ENCODE results near the gene PDZD8.

The PDZD8 gene

GRCh38 chr10:117398029-117398428 is 22.8 kb upstream of the PDZD8 start:
- DNase-seq: no peak

GRCh38 chr10:117391436-117392205 is 16.4 kb upstream of the PDZD8 start:
- no peak for DNase-seq

GRCh38 chr10:117390420-117390819 is 15.2 kb upstream of the PDZD8 start:
- no peak for DNase-seq

DNA sequence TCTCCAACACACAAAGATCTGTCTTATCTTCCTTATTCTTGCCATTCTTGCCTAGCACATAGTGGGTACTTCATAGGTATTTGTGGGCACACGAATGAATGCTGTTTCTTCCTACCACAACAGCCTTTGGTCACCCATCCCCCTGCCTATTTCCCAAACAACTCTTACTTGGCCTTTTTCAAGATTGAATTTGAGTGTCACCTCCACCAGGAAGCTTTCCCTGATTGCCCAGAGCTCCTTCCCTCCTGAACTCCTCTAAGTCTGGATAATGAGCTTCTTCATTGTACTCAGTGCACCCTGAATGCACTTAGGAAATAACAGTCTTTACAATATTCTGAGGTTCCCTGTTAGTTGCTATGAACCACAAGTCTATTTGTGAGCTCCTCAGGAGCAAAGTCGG is 11.6 kb upstream of the PDZD8 start:
- no peak for DNase-seq

GRCh38 chr10:117382861-117383260 is 7.6 kb upstream of the PDZD8 start:
- no peak for DNase-seq

- peak; percentile 48 for DNase-seq
Measured at GRCh38 chr10:117374506-117375359, 507 bp downstream of the PDZD8 start.

GRCh38 chr10:117373823-117374505 is 1.3 kb downstream of the PDZD8 start:
- DNase-seq: peak; percentile 17

DNA sequence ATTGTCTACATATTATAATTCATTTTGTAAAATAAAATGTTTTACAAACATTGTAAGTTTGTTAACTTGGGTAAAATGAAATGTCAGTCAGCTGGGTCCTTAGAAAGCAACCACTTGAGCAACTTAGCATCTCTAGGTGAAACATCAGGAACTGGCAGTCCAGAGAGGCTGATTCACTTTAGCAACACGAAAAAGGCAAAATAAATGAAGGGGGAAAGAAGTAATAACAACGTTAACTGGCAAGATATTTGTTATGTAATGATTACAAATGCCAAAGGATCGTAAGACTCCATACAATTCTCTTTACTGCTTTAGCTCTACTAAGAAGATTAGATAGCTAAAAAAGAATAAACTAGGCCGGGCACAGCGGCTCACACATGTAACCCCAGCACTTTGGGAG is 5.0 kb downstream of the PDZD8 start:
- DNase-seq: no peak

DNA sequence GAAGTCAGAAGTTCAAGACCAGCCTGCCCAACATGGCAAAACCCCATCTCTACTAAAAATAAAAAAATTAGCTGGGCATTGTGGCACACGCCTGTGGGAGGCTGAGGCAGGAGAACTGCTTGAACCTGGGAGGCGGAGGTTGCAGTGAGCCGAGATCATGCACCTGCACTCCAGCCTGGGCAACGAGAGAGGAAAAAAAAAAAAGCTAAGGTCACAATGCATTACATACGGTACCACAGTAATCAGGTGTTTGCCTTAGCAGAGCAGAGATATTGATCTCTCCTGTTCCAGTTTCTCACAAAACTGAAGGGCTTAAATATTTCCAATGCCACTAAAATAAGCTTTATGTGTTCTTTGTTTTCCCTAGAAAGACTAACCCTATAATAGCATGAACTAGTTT is 7.5 kb downstream of the PDZD8 start:
- no peak for DNase-seq

DNA sequence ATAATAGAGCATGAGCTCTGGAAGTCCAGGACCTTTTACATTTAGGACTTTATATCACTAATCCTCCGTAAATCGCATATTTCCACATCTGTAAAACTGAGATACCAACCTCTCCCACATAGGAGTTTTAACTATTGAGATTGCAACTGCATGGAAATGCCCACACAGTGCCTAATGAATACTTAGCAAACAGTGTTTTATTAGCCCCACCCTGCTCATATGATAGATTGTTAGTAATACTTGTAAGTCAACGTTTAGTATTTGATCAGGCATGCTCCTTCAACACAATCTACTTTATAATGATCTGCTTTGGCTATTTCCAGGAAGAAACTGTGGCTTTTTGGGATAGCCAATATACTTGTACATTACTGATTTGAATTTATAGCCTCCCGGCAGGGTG is 8.5 kb downstream of the PDZD8 start:
- no peak for DNase-seq

- no peak for DNase-seq
Measured at GRCh38 chr10:117365612-117366011, 9.6 kb downstream of the PDZD8 start.

GRCh38 chr10:117364110-117364960 is 10.9 kb downstream of the PDZD8 start:
- no peak for DNase-seq

DNA sequence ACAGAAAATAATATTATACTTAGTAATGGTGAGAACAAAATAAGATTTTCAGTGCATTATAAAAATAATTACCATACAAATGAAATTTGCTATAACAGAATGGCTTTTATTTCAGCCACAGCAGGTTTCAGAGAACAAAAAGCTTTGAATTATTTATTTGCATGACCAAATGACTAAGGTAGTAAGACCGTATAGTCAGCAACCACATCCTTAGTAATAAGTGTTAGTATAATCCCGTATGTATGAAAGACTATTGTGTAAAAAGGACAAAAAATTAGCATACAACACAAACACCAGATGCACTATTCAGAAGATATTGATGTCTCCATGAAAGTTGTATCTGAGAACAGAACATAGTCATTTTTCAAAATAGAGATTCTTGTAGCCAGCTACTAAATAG is 12.2 kb downstream of the PDZD8 start:
- DNase-seq: no peak

DNA sequence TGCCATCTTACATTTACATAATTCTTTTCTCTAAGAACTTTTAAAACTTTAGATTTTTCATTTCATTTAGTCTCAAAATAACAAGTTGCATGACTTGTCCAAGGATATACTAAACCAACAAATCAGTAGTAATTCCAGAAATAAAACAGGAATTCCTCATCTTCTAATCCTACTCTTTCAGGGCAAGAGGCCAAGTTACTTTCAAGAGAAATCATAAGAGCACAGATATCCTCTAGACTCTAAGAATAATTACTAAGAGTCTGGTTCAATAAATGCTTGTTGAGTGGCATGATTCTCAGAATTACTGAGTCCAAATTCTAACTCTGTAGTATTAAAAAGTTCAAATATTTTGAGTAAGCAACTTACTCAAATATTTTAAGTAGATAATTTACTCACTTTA is 12.9 kb downstream of the PDZD8 start:
- no peak for DNase-seq

- no peak for DNase-seq
Measured at GRCh38 chr10:117360994-117361667, 14.1 kb downstream of the PDZD8 start.

- no peak for DNase-seq
Measured at GRCh38 chr10:117360016-117360415, 15.2 kb downstream of the PDZD8 start.

GRCh38 chr10:117355072-117355471 is 20.2 kb downstream of the PDZD8 start:
- no peak for DNase-seq

GRCh38 chr10:117353684-117354083 is 21.6 kb downstream of the PDZD8 start:
- no peak for DNase-seq

DNA sequence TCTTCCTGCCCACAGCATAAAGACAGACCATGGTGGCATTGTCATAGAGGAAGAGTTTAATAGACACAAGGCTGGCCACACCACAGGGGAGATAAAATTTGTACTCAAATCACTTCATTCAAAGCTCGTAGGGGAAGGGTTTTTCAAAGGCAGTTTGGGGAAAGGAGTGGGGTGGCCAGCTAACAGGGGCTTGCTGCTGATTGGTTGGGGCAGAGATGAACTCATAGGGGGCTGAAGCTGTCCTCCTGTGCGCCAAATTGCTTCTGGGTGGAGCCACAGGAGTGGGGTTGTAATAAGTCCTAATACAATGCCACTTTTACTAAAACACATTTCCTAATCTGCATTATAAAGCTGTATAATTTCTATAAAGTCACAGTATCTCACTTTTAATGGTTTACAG is 22.5 kb downstream of the PDZD8 start:
- DNase-seq: no peak

DNA sequence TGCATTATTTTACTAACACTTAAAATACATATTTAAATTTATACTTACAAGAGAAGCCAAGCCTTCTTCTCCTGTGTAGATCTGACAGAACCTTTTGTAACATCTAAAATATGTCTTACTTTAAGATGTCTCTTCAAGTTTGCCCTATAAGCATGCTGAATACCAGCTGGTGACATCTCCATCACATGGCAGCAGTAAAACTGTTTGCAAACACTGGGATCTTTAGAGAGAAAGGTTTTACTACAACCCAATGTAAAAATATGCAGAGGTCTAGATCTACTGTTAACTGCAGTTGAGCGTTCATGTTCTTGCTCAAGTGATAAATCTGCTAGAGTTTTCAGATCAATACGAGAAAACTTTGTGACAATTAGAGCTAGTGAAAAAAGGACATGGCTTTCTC is 23.2 kb downstream of the PDZD8 start:
- no peak for DNase-seq

DNA sequence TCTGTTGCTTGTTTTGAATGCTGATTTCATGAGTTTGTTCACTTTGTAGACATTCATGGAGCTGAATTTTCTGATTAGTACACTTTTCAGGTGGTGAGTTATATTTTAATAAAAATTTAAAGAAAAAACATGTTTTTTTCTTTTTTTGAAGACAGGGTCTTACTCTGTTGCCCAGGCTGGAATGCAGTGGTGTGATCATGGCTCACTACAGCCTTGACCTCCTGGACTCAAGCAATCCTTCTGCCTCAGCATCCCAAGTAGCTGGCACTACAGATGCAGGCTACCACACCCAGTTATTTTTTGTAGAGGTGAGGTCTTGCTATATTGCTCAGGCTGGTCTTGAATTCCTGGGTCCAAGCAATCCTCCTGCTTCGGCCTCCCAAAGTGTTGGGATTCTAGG is 23.7 kb downstream of the PDZD8 start:
- DNase-seq: no peak

DNA sequence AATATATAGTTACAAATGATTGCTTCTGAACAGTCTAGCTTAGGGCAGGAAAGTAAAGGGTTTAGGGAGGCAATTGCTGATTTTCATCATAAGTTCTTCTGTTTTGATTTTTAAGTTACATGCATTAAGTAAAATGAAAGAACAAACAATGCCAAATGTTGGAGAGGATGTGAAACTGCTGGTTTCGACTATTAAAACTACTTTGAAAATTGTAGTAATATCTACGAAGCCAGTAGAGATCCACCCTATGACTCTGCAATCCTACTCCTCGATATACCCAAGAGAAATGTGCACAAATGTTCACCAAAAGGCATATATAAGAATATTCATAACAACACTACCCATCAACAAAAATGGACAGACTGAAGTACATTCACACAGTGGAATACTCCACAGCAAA is 24.3 kb downstream of the PDZD8 start:
- DNase-seq: no peak
